ENCODE measurements around the gene SELL. TPM values are rescaled to one million over a fixed set of nuclear protein-coding genes. Genes with fewer than 3 reads are reported as not detected.

SELL gene
- polyA plus RNA-seq, 1 experiment, result 0.05 TPM

DNA sequence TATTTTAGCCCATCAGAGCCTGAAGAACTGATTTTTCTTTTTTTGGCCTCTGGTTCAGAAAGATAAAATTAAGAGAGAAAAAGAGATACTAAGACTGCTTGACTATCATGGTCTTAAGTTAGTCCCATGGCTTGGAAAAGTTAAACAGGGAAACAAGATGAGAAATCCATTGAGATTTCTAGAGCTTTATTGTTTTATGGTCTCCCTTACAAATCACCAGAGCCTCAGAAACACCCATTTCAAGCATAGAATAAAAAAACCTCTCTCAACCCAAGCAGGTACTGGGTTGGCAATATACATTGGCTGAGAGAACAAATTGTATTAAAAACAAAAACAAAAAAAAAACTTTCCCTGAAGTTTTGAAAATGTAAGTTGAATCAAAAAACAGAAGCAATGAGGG is 18.6 kb upstream of the SELL start:
- CTCF ChIA-PET, result interaction anchor here (1.1 kb wide), 1 partner anchor 18 kb away, joined by 4 read pairs; no protein-coding TSS in a partner anchor
- TF ChIP-seq, protein P1, sequence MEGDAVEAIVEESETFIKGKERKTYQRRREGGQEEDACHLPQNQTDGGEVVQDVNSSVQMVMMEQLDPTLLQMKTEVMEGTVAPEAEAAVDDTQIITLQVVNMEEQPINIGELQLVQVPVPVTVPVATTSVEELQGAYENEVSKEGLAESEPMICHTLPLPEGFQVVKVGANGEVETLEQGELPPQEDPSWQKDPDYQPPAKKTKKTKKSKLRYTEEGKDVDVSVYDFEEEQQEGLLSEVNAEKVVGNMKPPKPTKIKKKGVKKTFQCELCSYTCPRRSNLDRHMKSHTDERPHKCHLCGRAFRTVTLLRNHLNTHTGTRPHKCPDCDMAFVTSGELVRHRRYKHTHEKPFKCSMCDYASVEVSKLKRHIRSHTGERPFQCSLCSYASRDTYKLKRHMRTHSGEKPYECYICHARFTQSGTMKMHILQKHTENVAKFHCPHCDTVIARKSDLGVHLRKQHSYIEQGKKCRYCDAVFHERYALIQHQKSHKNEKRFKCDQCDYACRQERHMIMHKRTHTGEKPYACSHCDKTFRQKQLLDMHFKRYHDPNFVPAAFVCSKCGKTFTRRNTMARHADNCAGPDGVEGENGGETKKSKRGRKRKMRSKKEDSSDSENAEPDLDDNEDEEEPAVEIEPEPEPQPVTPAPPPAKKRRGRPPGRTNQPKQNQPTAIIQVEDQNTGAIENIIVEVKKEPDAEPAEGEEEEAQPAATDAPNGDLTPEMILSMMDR (IDR thresholded peaks at IDR 0.05; ENCODE audit: insufficient read depth, low read depth, low read length), result no peak
- H3K4me3 ChIP-seq (ENCODE audit: low read depth, low read length), result no peak overlapping the region
- POLR2A ChIA-PET, result no interaction called here
- no peaks in the 10 kb centered on the region; the same call in none of the 2 replicates for H3K27me3 ChIP-seq (ENCODE audit: control insufficient read depth, insufficient read depth, low read length)
- no peak for DNase-seq (ENCODE audit: low read depth)
- H3K36me3 ChIP-seq (ENCODE audit: control insufficient read depth, insufficient read depth, low read length), result no peaks in the 10 kb centered on the region

DNA sequence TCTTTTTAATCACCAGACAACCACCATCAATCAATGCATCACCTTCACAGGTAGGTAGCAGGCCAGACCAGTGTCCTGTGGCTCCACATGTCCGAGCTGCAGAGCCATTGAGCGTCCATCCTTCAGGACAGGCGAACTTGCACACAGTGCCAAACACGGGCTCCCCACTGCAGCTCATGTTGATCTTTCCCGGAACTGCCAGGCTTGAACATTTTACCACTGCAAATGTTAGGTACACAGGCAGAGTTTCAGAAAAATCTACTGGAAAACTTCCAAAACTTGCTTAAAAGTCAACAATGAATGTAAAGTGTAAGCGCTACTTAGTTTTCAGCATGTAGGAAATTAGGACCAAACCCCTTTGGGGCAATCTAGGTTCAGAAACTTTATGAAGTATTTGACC is 15.9 kb upstream of the SELL start:
- ChIA-PET POLR2A (no interaction called here), CTCF (interaction anchor here (0.6 kb wide), 1 partner anchor 160 kb away, joined by 3 read pairs; no protein-coding TSS in a partner anchor)

DNA sequence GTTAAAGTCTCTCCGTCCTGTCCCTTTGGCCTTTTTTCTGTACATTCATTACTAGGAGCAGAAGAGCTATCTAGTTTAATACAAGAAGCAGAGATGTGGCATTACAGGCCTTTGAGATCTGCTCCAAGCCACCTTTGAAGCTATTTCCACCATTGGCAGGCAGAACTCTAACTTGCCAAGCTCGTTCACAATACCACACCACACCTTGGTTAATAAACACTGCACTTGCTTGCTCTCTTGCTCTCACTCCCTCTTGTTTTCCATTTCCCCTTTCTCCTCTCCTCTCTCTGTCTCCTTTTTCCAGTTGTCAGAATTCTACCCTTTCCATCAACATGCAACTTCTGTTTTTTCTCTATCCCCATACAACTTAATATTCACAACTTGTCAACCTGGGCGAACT is 15.4 kb upstream of the SELL start:
- no peaks in the 10 kb centered on the region for H3K36me3 ChIP-seq (ENCODE audit: control insufficient read depth, insufficient read depth, low read length)
- H3K4me3 ChIP-seq (ENCODE audit: low read depth, low read length), result no peak overlapping the region
- POLR2A ChIA-PET, result no interaction called here
- no peaks in the 10 kb centered on the region; the same call in none of the 2 replicates for H3K27me3 ChIP-seq (ENCODE audit: control insufficient read depth, insufficient read depth, low read length)
- TF ChIP-seq, protein P1 (IDR thresholded peaks at IDR 0.05; ENCODE audit: insufficient read depth, low read depth, low read length), result no peak
- CTCF ChIA-PET, result interaction anchor here (0.6 kb wide), 1 partner anchor 161 kb away, joined by 3 read pairs; no protein-coding TSS in a partner anchor
- no peak for DNase-seq (ENCODE audit: low read depth)

More for the DNA sequence above, 15.9 kb upstream of the SELL start:
- Histone ChIP-seq H3K4me3 (ENCODE audit: low read depth, low read length) (no peak overlapping the region), H3K36me3 (ENCODE audit: control insufficient read depth, insufficient read depth, low read length) (no peaks in the 10 kb centered on the region), H3K27me3 (ENCODE audit: control insufficient read depth, insufficient read depth, low read length) (no peaks in the 10 kb centered on the region; the same call in none of the 2 replicates)
- no peak for DNase-seq (ENCODE audit: low read depth)
- TF ChIP-seq, protein P1 (IDR thresholded peaks at IDR 0.05; ENCODE audit: insufficient read depth, low read depth, low read length), result no peak

DNA sequence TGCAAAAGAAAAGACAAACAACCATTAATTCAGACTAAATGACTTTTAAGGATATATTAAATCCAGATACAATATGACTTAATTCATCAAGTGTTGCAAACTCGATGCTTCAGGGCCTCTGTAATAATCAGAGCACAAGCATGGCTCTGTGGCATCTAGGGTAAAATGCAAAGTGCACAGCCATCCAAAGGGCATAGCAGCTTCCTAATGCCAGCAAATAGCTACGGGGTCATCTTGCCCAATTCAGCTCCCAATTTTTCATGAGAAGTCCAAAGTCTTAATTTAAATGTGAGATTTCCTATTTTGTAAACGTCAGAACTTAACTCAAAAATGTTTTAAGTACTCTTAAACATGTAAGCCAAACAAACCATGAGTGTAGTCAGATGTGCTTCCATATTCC is 14.5 kb upstream of the SELL start:
- POLR2A ChIA-PET, result no interaction called here
- Histone ChIP-seq H3K27me3 (ENCODE audit: control insufficient read depth, insufficient read depth, low read length) (no peaks in the 10 kb centered on the region; the same call in 1 of the 2 replicates), H3K36me3 (ENCODE audit: control insufficient read depth, insufficient read depth, low read length) (no peaks in the 10 kb centered on the region), H3K4me3 (ENCODE audit: low read depth, low read length) (no peak overlapping the region)
- DNase-seq (ENCODE audit: low read depth), result no peak
- TF ChIP-seq, protein P1 (IDR thresholded peaks at IDR 0.05; ENCODE audit: insufficient read depth, low read depth, low read length), result no peak
- CTCF ChIA-PET, result interaction anchor here (1.0 to 1.5 kb wide), 2 partner anchors 14 to 29 kb away, joined by 3 to 4 read pairs; no protein-coding TSS in a partner anchor

DNA sequence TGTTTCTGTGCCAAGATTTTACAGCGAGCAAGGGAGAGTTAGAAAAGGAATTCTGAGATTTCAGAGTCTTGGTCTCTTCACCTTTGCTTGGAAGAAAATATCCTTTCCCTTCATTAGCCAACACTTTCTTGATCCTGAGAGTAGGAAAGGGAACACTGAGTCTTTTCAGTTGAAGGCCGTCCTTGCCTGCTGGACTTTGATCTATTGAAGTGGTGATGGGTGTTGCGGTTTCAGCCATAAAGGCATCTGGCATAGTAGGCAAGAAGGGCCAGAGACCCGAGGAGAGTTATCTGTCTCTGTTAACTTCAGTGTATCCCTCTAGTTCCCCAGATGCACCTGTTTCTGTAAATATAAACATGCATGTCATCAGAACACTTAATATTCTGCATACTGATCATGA is 12.7 kb upstream of the SELL start:
- CTCF ChIA-PET, result interaction anchor here (1.5 kb wide), 1 partner anchor 12 kb away, joined by 4 read pairs; no protein-coding TSS in a partner anchor

More for the DNA sequence above, 12.7 kb upstream of the SELL start:
- no peak overlapping the region for H3K4me3 ChIP-seq (ENCODE audit: low read depth, low read length)
- POLR2A ChIA-PET, result no interaction called here
- TF ChIP-seq, protein P1 (IDR thresholded peaks at IDR 0.05; ENCODE audit: insufficient read depth, low read depth, low read length), result no peak
- no peak for DNase-seq (ENCODE audit: low read depth)
- H3K36me3 ChIP-seq (ENCODE audit: control insufficient read depth, insufficient read depth, low read length), result no peaks in the 10 kb centered on the region
- no peaks in the 10 kb centered on the region; the same call in 1 of the 2 replicates for H3K27me3 ChIP-seq (ENCODE audit: control insufficient read depth, insufficient read depth, low read length)

All from BJ (cell line).